GM12873 (cell line): ENCODE results near the gene EXOC3L1.

Source experiments
- TF ChIP-seq, protein P1 (sequence below): IDR thresholded peaks from 2 replicates; pipeline ENCODE4 v1.5.1; 2012; ENCODE audit warnings: low read depth, mild to moderate bottlenecking, moderate library complexity, low read length, control low read depth; ENCODE audit not compliant: insufficient read depth; ENCODE audit errors: missing control alignments

The EXOC3L1 gene

DNA sequence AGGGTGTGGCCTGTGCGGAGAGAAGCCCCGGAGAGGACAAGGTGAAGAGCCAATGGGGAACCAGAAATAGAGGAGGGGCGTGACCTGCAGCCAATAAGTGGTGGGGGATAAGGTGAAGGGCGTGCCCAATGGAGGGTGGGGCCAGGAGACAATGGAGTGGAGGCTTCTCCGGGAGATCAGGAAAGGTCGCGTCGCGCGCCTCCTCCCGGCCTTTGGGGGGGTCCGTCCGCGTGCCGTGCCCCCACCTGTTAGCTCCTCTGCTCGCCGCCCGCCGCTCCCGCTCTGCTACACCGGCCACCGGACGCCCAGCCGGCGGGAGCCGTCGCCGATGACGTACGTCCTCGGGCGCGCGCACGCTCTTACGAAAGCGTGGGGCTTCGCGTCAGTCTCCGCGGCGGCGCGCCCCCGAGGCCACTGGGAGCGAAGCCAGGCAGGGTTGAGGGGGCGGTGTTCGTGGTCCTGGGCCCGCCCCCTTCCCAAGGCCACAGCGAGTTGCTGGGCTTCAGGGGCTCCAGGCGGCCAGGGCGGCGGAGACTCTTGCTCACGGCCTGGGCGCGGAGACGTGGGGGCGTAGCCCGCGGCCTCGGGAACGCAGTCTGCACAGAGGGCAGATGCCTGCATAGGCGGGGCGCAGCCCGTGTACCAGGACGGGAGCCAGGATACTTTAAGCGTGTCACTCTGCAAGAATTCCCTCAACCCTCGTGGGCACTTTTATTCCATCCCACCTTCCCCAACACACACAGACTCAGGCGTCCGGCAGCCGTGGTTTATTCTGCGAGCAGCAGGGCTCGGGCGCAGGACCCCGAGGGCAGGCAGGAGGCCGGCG is 6.1 kb downstream of the EXOC3L1 start, which contains the start of gene MATCAP1:
MATCAP1 (minus strand) TSS at position 337 of the 826 bp plus-strand sequence. CDS start 3,353 bp downstream, outside the sequence.
- TF ChIP-seq, protein P1, sequence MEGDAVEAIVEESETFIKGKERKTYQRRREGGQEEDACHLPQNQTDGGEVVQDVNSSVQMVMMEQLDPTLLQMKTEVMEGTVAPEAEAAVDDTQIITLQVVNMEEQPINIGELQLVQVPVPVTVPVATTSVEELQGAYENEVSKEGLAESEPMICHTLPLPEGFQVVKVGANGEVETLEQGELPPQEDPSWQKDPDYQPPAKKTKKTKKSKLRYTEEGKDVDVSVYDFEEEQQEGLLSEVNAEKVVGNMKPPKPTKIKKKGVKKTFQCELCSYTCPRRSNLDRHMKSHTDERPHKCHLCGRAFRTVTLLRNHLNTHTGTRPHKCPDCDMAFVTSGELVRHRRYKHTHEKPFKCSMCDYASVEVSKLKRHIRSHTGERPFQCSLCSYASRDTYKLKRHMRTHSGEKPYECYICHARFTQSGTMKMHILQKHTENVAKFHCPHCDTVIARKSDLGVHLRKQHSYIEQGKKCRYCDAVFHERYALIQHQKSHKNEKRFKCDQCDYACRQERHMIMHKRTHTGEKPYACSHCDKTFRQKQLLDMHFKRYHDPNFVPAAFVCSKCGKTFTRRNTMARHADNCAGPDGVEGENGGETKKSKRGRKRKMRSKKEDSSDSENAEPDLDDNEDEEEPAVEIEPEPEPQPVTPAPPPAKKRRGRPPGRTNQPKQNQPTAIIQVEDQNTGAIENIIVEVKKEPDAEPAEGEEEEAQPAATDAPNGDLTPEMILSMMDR = no peak

DNA sequence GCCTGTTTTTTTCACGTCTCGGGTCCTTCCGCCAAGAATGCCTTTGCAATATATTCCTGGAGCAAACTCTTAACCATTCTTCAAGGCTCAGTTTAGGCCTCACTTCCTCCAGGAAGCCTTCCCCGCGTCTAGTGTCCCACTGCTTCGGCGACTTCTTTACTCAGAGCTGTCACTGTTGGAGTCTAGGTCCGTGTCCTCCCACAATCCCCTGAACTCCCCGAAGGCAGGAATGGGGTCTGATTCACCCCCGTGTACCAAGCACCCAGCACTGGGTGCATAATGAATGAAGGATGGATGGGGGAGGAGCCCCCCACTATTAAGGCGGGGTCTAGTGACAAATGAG is 6.7 kb downstream of the EXOC3L1 start:
- TF ChIP-seq, protein P1 = no peak

DNA sequence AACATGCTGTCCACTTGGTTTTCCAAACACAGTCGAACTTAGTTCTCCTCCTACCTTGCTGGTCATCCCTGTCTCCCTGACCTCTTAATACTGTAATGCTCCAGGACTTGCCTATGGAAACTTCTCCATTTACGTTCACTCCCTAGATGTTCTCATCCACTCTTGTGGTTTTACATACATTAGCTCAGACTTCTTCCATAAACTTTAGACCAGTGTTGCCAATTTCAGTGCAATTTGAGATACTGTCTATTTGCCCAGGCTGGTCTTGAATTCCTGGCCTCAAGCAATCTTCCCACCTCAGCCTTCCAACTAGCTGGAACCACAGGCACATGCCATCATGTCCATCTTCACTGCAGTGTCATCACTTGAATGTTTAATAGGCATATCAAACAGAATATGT is 7.6 kb downstream of the EXOC3L1 start:
- TF ChIP-seq, protein P1 = no peak

DNA sequence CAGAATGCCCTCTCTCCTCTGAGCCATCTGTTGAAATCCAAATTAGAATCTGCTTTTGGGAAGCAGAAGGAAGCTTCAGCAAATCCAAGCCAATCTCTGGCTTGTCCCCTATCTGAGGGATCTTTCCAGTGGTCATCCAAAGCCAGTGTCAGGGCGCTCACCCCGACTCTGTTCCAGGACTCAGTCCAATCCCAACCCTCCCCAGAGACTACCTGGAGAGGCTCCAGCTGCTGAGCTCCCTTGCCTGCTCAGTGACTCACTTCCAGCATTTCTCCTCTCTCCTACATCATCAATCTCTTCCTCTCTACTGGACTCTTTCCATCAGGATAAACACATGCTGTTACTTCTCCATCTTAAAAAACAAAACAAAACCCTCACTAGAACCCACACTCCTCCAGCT is 8.6 kb downstream of the EXOC3L1 start:
- TF ChIP-seq, protein P1 = no peak

DNA sequence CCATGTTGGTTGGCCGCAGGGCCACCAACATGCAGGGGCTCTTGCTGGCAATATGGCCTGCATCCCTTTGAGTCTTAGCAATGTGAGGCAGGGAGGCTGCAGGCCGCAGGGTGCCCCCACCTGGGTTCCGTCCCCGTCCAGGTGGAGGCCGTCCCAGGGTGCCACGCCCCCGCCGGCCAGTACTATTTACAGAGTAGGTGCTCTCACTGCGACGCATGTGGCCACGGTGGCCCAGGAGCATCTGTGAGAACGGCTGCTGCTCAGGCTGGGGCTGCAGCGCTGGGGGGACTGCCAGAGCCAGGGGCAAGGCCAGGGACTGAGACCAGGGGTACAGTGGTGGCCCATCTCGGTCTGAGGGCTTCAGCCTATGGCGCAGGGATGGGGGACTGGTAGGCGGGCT is 9.8 kb downstream of the EXOC3L1 start:
- TF ChIP-seq, protein P1 = no peak

DNA sequence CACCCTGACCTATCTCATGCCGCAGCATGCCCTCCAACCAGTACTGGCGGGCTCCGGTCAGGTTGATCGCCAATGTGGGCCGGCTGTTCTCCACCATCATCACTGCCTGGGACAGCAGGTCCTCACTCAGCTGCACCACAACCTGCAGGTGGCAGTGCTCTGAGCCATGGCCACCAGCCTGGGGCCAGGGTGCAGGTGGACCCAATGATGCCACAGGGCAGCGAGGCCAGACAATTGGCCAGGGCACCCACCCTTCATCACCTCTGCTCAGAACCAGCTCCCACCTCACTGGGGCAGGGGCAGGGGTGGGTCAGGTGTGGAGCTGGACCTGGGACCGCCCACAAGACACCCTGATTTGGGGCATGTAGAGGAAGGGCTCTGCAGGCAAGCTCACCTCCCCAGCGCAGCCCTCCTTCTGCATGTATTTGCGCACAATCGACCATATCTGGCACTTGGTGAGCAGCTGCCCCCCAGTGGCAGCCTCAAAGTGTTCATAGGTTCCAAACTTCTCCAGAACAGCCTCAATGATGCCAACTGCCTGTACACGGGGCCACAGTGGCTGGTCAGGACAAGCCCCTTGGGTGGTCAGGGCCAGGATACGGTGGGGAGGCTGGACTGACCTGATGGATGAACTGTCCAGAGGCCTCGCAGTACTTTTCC is 10.4 kb downstream of the EXOC3L1 start:
- TF ChIP-seq, protein P1 = peak; percentile 33
